AG09309 (cell line): ENCODE measurements around the gene TCF19.
"Not testable (repeated sequence)": the region's sequence is repeated elsewhere in the genome, so short reads cannot be mapped to it uniquely, and the experiment has no call there.

Experiments
- DNase-seq: peaks from one replicate; pipeline ENCODE4 v3.0.0-alpha.2; 2010; ENCODE audit warnings: low read depth
- H3K4me3 ChIP-seq: 2 replicates; pipeline ENCODE4 v1.5.1; 2011; ENCODE audit warnings: mild to moderate bottlenecking, low read depth, low read length, moderate library complexity; ENCODE audit not compliant: control insufficient read depth
- TF ChIP-seq, protein P1 (sequence below): IDR thresholded peaks from 2 replicates; pipeline ENCODE4 v1.5.1; 2011; ENCODE audit warnings: mild to moderate bottlenecking, low read depth, low read length, inconsistent platforms; ENCODE audit not compliant: insufficient read depth, control insufficient read depth; ENCODE audit errors: missing control alignments

Gene TCF19

DNA sequence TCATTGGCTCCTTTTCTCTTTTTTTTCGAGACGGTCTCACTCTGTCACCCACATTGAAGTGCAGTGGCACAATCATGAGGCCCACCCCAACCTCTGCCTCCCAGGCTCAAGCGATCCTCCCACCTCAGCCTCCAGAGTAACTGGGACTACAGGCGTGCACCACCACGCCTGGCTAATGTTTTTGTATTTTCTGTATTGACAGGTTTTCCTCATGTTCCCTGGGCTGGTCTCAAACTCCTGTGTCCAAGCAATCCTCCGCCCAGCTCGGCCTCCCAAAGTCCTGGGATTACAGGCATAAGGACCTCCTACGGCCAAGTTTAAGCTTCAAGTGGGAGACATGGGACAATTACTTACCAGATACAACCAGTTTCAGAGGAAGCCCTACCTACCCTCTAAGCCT lies 21.5 kb downstream of the TCF19 start:
- TF ChIP-seq, protein P1, sequence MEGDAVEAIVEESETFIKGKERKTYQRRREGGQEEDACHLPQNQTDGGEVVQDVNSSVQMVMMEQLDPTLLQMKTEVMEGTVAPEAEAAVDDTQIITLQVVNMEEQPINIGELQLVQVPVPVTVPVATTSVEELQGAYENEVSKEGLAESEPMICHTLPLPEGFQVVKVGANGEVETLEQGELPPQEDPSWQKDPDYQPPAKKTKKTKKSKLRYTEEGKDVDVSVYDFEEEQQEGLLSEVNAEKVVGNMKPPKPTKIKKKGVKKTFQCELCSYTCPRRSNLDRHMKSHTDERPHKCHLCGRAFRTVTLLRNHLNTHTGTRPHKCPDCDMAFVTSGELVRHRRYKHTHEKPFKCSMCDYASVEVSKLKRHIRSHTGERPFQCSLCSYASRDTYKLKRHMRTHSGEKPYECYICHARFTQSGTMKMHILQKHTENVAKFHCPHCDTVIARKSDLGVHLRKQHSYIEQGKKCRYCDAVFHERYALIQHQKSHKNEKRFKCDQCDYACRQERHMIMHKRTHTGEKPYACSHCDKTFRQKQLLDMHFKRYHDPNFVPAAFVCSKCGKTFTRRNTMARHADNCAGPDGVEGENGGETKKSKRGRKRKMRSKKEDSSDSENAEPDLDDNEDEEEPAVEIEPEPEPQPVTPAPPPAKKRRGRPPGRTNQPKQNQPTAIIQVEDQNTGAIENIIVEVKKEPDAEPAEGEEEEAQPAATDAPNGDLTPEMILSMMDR, result no peak
- peak overlapping the region; percentile 83 for H3K4me3 ChIP-seq
- no peak for DNase-seq

DNA sequence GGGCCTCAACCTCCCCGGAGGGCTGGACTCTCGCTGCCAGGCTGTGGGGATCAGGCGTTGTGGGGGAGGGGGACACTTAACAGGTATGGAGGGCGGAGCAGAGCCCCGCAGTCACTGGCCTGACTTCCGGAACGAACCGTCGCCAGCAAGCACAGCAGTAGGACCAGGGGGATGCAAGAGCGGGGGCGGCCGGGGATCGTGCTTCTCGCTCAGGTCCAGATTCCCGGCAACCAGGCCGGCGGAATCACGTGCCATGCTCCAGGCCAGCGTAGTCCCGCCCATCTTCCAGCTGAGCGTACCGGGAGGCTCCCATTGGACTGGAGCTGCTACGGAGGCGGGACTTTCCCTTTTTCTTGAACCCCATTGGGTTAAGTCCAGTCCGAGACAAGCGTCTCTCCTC lies 22.1 kb downstream of the TCF19 start:
- TF ChIP-seq, protein P1, result no peak
- peak; percentile 67 for DNase-seq
- peak overlapping the region; percentile 83 for H3K4me3 ChIP-seq

DNA sequence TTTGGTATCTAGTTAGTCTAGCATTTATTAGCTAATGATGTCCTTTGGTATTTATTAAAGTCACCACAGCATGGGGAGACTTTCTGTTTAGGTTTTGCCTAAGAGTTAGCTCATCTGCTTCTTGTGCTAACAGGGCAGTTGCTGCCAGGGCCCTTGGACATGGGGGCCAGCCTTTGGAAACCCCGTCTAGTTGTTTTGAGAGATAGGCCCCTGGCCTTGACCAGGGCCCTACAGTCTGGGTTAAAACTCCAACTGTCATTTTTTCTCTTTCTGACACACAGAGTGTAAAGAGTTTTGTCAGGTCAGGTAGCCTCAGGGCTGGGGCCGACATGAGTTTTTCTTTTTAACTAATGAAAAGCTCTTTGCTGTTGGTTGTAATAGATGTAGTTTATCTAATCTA lies 24.9 kb downstream of the TCF19 start:
- DNase-seq, H3K4me3 ChIP-seq: not testable (repeated sequence)

DNA sequence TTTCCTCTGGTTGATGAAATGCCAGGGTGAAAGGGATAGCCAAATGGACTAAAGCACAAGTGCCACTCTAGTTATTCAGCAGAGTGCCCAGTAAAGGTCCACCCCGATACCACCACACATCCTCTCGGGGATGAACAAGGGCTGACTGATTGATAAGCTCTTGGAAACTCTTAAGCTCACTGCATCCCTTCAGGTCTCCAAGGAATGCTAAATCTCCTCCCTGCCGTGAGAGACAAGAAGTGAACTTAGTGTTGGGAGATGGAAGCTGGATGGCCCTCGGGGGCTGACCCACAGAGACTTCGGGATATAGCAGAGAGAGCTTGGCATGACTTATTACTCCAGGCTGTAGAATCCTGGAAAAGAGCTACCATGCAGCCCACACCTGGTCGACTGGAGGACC lies 25.5 kb downstream of the TCF19 start:
- not testable (repeated sequence) for DNase-seq, H3K4me3 ChIP-seq

DNA sequence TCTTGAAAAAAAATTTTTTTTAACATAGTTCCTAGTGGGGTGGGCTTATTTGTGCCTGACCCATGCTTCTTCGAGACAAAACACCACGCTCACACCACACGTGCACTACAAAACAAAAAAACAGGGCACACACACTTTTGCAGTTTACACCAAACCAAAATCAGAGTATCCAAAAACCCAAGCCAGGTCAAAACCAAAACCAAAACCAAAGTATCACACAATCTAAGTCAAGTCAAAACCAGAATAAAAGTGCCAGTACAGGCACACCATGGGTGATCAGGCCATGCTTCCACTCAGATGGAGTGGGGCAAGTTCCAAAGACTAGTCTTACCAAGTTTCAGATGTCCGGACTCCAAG lies 27.3 kb downstream of the TCF19 start:
- DNase-seq, H3K4me3 ChIP-seq: not testable (repeated sequence)

DNA sequence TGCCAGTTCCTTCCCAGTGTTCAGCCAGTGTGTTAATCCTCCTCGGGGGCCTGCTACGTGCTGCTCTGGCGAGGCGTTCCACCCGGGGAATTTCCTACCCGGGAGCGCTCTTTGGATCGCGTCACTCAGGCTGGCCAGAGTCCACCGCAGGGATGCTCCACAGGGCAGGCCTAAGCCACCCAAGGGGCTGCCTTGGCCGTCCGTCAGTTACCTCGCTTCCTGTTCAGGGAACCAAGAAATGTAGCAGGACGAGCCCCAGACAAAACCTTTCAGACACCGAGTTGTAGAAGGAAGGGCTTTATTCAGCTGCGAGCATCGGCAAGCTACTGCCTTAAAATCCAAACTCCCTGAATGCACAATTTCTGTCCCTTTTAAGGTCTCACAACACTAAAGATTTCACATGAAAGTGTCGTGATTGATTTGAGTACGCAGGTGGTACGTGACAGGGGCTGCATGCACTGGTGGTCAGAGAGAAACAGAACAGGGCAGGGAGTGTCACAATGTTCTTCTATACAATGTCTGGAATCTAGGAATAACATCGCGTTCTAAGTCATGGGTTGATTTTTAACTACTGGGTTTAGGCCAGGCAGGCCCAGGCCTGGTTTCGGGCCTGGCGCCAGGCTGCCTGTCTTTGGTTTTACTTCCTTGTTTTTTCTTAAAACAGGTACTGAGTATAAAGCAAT lies 27.8 kb downstream of the TCF19 start:
- no peak for DNase-seq
- no peak overlapping the region for H3K4me3 ChIP-seq
- TF ChIP-seq, protein P1, result no peak

DNA sequence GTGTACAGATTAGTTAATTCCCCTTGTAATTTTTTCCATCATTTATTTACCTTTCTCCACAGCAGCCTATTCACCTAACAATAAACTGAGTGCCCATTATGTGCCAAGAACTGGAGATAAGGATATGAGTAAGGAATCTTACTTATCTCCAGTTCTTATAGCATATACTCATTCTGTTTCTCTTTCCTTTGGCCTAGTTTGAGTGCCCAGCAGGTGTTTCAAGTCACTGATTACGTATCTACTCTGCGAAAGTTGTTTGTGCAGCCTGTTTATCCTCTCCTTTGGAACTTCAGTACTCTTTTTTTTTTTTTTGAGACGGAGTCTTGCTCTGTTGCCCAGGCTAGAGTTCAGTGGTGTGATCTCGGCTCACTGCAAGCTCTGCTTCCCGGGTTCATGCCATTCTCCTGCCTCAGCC lies 29.4 kb downstream of the TCF19 start:
- TF ChIP-seq, protein P1, result no peak
- no peak overlapping the region for H3K4me3 ChIP-seq
- DNase-seq, result no peak

DNA sequence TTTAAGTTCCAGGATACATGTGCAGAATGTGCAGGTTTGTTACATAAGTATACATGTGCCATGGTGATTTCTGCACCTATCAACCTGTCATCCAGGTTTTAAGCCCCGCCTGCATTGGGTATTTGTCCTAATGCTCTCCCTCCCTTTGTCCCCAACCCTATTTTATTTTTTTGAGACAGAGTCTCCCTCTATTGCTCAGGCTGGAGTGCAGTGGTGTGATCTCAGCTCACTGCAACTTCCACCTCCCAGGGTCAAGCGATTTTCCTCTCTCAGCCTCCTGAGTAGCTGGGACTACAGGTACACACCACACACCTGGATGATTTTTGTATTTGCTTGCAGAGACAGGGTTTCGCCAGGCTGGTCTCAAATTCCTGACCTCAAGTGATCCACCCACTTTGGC lies 30.8 kb downstream of the TCF19 start:
- H3K4me3 ChIP-seq, DNase-seq: not testable (repeated sequence)

DNA sequence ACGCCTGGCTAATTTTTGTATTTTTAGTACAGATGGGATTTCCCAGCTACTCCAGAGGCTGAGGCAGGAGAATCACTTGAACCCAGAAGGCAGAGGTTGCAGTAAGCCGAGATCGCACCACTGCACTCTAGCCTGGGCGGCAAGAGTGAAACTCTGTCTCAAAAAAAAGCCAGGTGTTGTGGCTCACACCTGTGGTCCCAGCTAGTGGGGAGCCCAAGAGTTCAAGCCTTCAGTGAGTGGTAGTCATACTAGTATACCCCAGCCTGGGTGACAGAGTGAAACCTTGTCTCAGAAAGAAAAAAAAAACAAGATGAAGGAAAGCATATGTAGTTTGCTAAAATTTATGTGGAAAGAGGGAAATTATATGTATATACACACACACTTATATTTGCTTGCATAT lies 32.1 kb downstream of the TCF19 start:
- no peak overlapping the region for H3K4me3 ChIP-seq
- DNase-seq, result no peak
- TF ChIP-seq, protein P1, result no peak
